Lower leg skin (tissue), 4 donors: ENCODE measurements around the gene LARP1B. TPM values are rescaled to one million over a fixed set of nuclear protein-coding genes. Genes with fewer than 3 reads are reported as not detected.
"Not testable (repeated sequence)": the region's sequence is repeated elsewhere in the genome, so short reads cannot be mapped to it uniquely, and the experiment has no call there.

Source experiments
- DNase-seq, 2 donors: peaks; one replicate each; pipeline ENCODE4 v3.0.0-alpha.2; 2019; ENCODE audit warnings: low spot score in 2 of 2
- H3K4me3 ChIP-seq: fragments of 200-600 bp; sonication (generic); 2 replicates; pipeline ENCODE4 v1.5.1; 2017; ENCODE audit warnings: mild to moderate bottlenecking, low read depth; ENCODE audit not compliant: poor library complexity, severe bottlenecking
- POLR2A ChIP-seq, 2 donors: fragments of 450-650 bp; IDR thresholded peaks; one replicate each; pipeline ENCODE4 v1.6.1; 2016 to 2017; ENCODE audit warnings: antibody characterized with exemption in 2 of 2, mild to moderate bottlenecking in 1 of 2, moderate library complexity in 1 of 2
- WGBS, 2 donors: methylation state at CpG; one replicate each; pipeline ENCODE4 v1.1.5; 2018; 5-methylcytosine and 5-hydroxymethylcytosine counted together
- intact Hi-C: fragments of 100-400 bp; cut with DNase I; formaldehyde crosslinking; loops from one replicate; pipeline ENCODE4 v1.15.0; 2023; ENCODE audit warnings: low total_unique reads
- total RNA-seq, 4 donors: library from RNA; depleted of rRNA; stranded (reverse); fragments of >200 nt; gene quantifications; one replicate each; pipeline ENCODE4 v1.1.0, GENCODE V29; 2016
- TF ChIP-seq, protein P1 (sequence below), 3 donors: fragments of 450-650 bp; IDR thresholded peaks; one replicate each; pipeline ENCODE4 v1.5.1; 2016; ENCODE audit warnings: antibody characterized with exemption in 3 of 3, mild to moderate bottlenecking in 3 of 3, moderate library complexity in 2 of 3

Gene LARP1B
- total RNA-seq, 4 donors from 2014 or later, result 14.5 to 20.4 (median 17.2) TPM

DNA sequence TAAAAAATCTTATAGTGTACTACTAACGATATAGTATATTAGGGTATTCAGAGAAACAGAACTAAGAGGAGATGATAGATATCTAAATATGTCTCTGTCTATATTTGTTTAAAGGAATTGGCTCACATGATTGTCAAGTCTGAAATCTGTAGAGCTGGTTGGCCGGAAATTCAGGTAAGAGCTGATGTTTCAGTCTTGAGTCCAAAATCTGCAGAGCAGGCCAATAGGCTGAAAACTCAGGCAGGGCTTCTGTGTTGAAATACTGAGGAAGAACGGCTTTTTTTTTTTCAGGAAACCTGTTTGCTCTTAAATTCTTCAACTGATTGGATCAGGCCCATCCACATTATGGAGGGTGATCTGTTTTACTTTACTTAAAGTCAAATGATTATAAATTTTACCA, 194.8 kb downstream of the LARP1B start:
- 64 to 66% methylated on average over 3 of the region's 3 CpGs for WGBS, 2 donors
- H3K4me3 ChIP-seq, result no peak overlapping the region
- intact Hi-C loops, result no loop called here
- no peak for DNase-seq
- TF ChIP-seq, protein P1, sequence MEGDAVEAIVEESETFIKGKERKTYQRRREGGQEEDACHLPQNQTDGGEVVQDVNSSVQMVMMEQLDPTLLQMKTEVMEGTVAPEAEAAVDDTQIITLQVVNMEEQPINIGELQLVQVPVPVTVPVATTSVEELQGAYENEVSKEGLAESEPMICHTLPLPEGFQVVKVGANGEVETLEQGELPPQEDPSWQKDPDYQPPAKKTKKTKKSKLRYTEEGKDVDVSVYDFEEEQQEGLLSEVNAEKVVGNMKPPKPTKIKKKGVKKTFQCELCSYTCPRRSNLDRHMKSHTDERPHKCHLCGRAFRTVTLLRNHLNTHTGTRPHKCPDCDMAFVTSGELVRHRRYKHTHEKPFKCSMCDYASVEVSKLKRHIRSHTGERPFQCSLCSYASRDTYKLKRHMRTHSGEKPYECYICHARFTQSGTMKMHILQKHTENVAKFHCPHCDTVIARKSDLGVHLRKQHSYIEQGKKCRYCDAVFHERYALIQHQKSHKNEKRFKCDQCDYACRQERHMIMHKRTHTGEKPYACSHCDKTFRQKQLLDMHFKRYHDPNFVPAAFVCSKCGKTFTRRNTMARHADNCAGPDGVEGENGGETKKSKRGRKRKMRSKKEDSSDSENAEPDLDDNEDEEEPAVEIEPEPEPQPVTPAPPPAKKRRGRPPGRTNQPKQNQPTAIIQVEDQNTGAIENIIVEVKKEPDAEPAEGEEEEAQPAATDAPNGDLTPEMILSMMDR (IDR thresholded peaks at IDR 0.05), result no peak
- no peak for TF ChIP-seq POLR2A (IDR thresholded peaks at IDR 0.05)

DNA sequence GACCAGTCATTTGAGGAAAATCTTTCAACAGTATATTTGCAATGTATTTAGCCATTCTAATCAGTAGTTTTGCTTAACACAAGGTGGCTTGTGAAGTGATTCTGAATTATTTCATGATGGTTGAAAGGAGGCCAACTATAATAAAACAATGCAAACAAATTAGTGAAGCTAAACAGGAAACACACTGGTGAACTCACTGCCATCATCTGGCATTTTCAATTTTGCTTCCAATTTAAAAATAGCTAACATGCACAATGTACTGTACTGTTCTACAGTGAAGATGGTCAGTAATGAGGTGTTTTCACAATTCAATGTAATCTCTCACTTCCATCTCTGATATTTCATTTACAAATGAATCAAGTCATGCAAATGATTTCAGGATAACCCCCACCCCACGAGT, 195.4 kb downstream of the LARP1B start:
- intact Hi-C loops, result no loop called here
- TF ChIP-seq, protein P1 (IDR thresholded peaks at IDR 0.05), result no peak
- no peak for TF ChIP-seq POLR2A (IDR thresholded peaks at IDR 0.05)
- DNase-seq, result no peak
- WGBS, 2 donors, result 25 to 28% methylated on average over 1 of the region's 1 CpG
- no peak overlapping the region for H3K4me3 ChIP-seq

DNA sequence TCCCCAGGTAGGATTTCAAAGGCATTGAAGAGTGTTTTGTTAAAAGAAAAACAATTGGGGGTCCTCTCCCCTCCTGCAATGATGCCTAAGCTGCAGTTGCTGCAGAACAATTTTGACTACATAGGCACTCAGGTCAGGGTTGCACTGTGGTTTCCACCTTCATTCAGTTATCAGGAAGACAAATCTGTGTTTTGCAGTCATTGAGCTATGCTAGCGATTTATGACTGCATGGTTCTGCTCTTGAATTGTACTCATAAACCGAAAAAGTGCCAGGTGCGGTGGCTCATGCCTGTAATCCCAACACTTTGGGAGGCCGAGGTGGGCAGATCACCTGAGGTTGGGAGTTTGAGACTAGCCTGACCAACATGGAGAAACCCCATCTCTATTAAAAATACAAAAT, 197.1 kb downstream of the LARP1B start:
- DNase-seq, H3K4me3 ChIP-seq, intact Hi-C loops: not testable (repeated sequence)
- WGBS, 2 donors, result 75 to 83% methylated on average over 4 of the region's 4 CpGs

DNA sequence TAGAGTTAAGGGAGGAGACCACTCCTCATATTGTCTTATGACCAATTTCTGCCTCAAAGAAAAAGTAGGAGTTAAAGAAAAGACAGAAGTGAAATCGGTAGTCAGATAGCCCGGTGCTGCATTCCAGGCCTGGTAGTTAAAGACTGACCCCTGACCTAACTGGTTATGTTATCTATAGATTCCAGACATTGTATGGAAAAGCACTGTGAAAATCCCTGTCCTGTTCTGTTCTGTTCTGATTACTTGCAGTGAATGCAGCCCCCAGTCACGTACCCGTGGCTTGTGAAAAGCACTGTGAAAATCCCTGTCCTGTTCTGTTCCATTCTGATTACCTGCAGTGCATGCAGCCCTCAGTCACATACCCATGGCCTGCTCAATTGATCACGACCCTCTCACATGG, 198.8 kb downstream of the LARP1B start:
- DNase-seq, intact Hi-C loops, H3K4me3 ChIP-seq: not testable (repeated sequence)
- WGBS, 2 donors, result 63 to 66% methylated on average over 5 of the region's 5 CpGs

Other genes with a start within 250 kb of the LARP1B start
- gene PLK4, start 180.4 kb upstream of the LARP1B start, total RNA-seq, result 1 to 10 TPM; 3.5 to 7.7 (median 5.9) TPM
- gene MFSD8, start 96.1 kb upstream of the LARP1B start, total RNA-seq, result 100 to 1,000 TPM in 1 of 4 donors, 10 to 100 TPM in 3; 21.9 to 214 (median 26.8) TPM
- 10 to 100 TPM in 1 of 4 donors, 1 to 10 TPM in 3; 4.2 to 11.9 (median 7.9) TPM for gene ABHD18, start 95.9 kb upstream of the LARP1B start, total RNA-seq
- gene PGRMC2, start 226.5 kb downstream of the LARP1B start, total RNA-seq, result 10 to 100 TPM; 50.1 to 89.7 (median 74.6) TPM